ENCODE results near the gene FSTL3. TPM values are rescaled to one million over a fixed set of nuclear protein-coding genes. Genes with fewer than 3 reads are reported as not detected.
A peak's percentile ranks its signal among the peaks of the same experiment; 100 is the strongest.

FSTL3 gene
- total and polyA plus RNA-seq, 2 of the 13 experiments (the other 11 are each of a cell fraction or from before 2014, with no cell fraction given): 13.5 to 15.6 TPM

GRCh38 chr19:633068-633785, 43.0 kb upstream of the FSTL3 start, which contains the start of gene POLRMT (continued):
- TF ChIP-seq TERF1 (CRISPR knock-in tag; IDR thresholded peaks at IDR 0.05) (no peak), TEAD3 (CRISPR knock-in tag; optimal IDR thresholded peaks at IDR 0.05; ENCODE audit: borderline replicate concordance) (peak; percentile 79), ZNF275 (CRISPR knock-in tag; IDR thresholded peaks at IDR 0.05; ENCODE audit: borderline replicate concordance) (no peak), FOXK1 (CRISPR knock-in tag; IDR thresholded peaks at IDR 0.05; ENCODE audit: borderline replicate concordance, low read depth) (peak; percentile 88; the same call in 1 of the 2 replicates), ZNF574 (CRISPR knock-in tag; IDR thresholded peaks at IDR 0.05) (peak; percentile 86), HNF4A (CRISPR knock-in tag; IDR thresholded peaks at IDR 0.05) (peak; percentile 58; the same call in 1 of the 2 replicates), ZNF639 (CRISPR knock-in tag; conservative IDR thresholded peaks at IDR 0.05) (no peak), EP300 (IDR thresholded peaks at IDR 0.05; ENCODE audit: low read depth in 2 of 2, low read length in 2 of 2) (no peak), EP300 (CRISPR knock-in tag; IDR thresholded peaks at IDR 0.05; ENCODE audit: borderline replicate concordance) (no peak), ZNF75D (CRISPR knock-in tag; IDR thresholded peaks at IDR 0.05; ENCODE audit: borderline replicate concordance) (no peak), NFE2L1 (CRISPR knock-in tag; IDR thresholded peaks at IDR 0.05; ENCODE audit: borderline replicate concordance) (no peak), ZNF746 (CRISPR knock-in tag; IDR thresholded peaks at IDR 0.05) (no peak), ZFP36L2 (CRISPR knock-in tag; IDR thresholded peaks at IDR 0.05) (no peak), HOXA3 (CRISPR knock-in tag; IDR thresholded peaks at IDR 0.05) (peak; percentile 89), PHF21A (CRISPR knock-in tag; IDR thresholded peaks at IDR 0.05) (no peak; the same call in 1 of the 2 replicates), ZNF775 (CRISPR knock-in tag; IDR thresholded peaks at IDR 0.05; ENCODE audit: borderline replicate concordance) (no peak), HIC2 (CRISPR knock-in tag; IDR thresholded peaks at IDR 0.05; ENCODE audit: low read depth) (no peak), SP2 (CRISPR knock-in tag; IDR thresholded peaks at IDR 0.05) (peak; percentile 96), MAZ (IDR thresholded peaks at IDR 0.05; ENCODE audit: borderline replicate concordance, low read depth, low read length) (peak; percentile 59; the same call in 1 of the 2 replicates), MAZ (CRISPR knock-in tag; IDR thresholded peaks at IDR 0.05; ENCODE audit: low read depth) (peak; percentile 42; the same call in 1 of the 2 replicates)

All from HepG2 (cell line).